Left cardiac atrium (tissue), 4 donors: ENCODE results near the gene RCAN2. TPM values are rescaled to one million over a fixed set of nuclear protein-coding genes. Genes with fewer than 3 reads are reported as not detected.
"Not testable (repeated sequence)": the region's sequence is repeated elsewhere in the genome, so short reads cannot be mapped to it uniquely, and the experiment has no call there.

Experiments
- ATAC-seq, 2 donors: fragments of 200-7000 bp; cut with Tn5 transposase; one replicate each; pipeline ENCODE4 v1.9.1; 2020; ENCODE audit warnings: mild to moderate bottlenecking in 2 of 2, moderate library complexity in 2 of 2
- DNase-seq: peaks from one replicate; pipeline ENCODE4 v3.0.0-alpha.2; 2020
- intact Hi-C, 2 donors: fragments of 100-400 bp; cut with DNase I; formaldehyde crosslinking; loops; one replicate each; pipeline versions ENCODE4 v1.14.1 to v1.15.1; 2022 to 2023
- total RNA-seq, 2 donors: library from RNA; stranded (reverse); fragmentation: NEBNext Ultra II Directional; extraction: Animal tissue kit (Norgen Biotek cat#: 25700); gene quantifications; one replicate each; pipeline ENCODE4 v1.2.1, GENCODE V29; 2021
- donor health status: DM: no; HTN: yes; CAD: no.
- donor health status: DM: no; HTN: yes; CAD: no; lungs with severe emphysema.
- donor health status: DM: yes; HTN: yes; CAD: no.
- donor health status: Dilated cardiomyopathy.

RCAN2 gene
- total RNA-seq, 2 donors from 2014 or later = 112 to 152 TPM

GRCh38 chr6:46368169-46368536 lies 123.1 kb downstream of the RCAN2 start:
- intact Hi-C loops = no loop called here
- no peak for ATAC-seq
- no peak for DNase-seq

DNA sequence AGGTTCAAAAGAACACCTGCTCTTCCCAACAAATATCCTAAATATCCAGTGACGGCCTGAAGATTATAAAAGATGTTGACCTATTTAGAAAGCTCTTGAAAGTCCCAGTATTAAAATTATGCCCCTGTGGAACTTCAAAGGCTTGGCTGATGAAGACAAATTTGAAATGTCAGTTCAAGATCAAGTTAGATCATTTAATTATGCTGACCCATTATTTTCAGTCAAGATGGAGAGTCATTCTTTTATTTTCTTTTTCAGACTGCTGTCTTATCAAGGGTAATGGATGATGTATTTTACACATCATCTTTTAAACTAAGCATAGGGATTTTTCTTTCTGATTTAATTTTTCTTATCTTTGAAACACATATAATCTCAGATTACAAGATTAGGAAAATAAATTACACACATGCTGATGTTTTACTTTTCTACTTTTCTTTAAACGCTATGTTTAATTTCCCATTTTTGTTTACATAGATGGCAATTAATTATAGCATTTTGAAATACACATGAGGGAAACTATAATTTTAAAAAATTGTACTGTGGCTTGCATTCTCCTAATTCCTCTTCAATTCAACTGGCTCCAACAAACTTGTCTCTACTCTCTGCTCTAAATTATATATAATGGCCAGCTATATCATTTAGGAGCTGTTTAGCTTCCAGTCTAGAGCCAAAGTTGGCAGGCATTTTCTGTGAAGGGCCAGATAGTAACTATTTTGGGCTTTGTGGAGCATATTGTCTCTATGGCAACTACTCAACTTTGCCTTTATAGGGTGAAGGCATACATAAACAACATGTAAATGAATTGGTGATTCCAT lies 123.7 kb downstream of the RCAN2 start:
- ATAC-seq (no peak), DNase-seq (no peak)
- intact Hi-C loops = no loop called here

GRCh38 chr6:46366190-46366900 lies 124.9 kb downstream of the RCAN2 start:
- intact Hi-C loops = no loop called here
- ATAC-seq (no peak), DNase-seq (no peak)

GRCh38 chr6:46357591-46357990 lies 133.7 kb downstream of the RCAN2 start:
- intact Hi-C loops = no loop called here
- DNase-seq (no peak), ATAC-seq (no peak)

DNA sequence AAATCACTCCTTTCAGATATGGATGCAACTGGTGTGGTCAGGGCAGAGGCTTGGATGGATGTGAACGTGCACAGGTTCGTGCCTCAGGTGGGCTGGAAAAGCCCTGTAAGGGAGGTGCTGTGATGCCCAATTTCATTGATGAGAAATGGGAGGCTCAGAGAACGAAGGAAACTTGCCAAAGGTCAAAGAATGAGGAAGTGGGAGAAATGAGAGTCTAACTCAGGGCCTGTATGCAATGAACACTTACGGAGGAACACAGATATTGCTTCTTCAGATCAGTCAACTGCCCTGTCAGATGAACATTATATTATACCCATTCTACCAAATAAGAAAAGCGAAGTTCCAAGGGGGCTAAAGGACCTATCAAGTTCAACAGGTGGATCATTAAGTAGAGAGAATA lies 134.7 kb downstream of the RCAN2 start:
- no peak for ATAC-seq
- intact Hi-C loops = no loop called here
- DNase-seq = no peak

GRCh38 chr6:46353528-46353927 lies 137.7 kb downstream of the RCAN2 start:
- ATAC-seq = no peak
- no peak for DNase-seq
- intact Hi-C loops = no loop called here

DNA sequence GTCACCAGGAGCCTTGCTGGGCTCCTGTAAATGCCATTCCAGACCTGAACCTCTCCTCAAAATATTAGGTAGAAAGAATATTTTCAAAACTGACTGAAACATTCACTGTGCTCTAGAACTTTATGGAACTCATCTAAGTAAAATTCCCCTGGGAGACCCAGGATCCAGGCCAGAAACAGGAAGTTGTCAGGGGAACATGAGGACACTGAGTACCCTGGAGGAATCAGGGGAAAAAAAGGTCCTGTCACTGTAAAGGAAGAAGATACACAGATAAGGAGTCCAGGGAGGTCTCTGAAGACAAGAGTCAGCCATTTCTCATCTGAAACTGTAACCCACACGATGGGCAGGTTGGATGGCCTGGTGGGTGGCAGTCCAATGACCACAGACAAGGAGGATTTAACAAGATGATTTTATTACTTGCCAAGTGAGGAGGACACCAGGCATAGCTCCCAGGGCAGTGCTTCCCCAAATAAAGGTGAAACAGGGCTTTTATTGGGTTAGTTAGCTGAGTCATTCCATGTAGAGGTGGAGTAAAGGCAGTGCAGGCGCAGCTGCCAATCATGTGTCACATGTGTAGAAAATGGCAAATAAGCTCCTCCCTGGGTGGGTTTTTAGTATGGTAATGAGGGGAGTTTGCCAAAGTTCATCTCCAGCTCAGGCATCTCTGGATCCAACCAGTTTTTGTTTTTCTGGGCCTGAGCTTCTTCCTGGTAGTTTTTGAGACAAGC lies 138.5 kb downstream of the RCAN2 start:
- DNase-seq = no peak
- no peak for ATAC-seq
- intact Hi-C loops = no loop called here

GRCh38 chr6:46350714-46351113 lies 140.5 kb downstream of the RCAN2 start:
- intact Hi-C loops = no loop called here
- ATAC-seq (peak; percentile 38 to 58), DNase-seq (no peak)

DNA sequence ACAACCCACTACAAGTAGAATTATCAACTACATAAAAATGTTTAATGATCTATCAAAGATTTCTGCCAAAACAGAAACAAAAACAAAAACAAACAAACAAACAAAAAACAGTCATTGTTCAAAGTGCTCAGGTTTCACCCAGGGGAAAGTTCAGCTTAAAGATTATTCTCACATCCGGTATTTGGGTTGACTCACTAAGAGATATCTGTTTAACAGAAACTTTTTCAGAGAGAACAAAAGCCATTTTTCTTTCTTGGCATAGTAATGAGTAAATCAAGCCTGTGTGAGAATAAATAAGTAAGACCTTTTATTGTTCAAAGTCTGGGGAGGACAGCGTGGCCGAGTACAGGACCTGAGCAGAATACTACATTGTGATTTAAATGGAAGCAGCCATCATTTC lies 143.6 kb downstream of the RCAN2 start:
- ATAC-seq (no peak), DNase-seq (no peak)
- intact Hi-C loops = no loop called here

DNA sequence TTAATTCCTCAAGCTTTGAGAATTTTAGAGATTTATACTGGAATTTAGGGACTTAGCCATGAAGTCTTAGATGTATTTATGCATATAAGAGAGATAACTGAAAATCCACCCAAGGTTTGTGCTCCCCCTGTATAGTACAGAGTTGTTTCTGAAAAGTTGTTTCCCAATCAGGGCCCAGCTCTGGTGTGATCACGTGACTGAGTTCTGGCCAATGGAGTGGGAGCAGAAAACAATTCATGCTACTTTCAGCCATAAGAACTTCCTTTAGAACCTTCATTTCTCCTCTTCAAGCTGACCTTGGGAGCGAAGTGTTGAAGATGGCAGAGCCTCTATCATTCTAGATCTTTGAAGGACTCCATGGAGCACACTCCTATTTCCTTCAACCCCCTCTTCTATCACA lies 151.0 kb downstream of the RCAN2 start:
- DNase-seq (no peak), ATAC-seq (no peak)
- intact Hi-C loops = no loop called here

DNA sequence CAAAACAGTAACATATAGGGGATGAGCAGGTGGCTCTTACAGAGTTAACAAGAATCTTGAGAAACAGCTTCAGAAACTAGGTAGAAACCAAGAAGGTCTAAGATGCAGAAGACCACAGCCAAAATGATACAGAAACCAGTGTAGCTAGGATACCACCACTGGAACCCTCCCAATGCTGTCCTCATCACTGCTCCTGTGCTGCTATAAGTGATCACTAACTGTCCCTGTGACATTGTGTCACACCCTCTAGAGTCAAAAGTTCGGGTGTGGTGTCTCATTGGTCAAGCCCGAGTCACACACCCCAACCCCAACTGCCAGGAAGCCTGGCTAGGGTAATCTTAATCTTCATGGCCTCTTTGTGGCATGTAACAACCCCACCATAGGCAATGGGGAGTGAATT lies 153.1 kb downstream of the RCAN2 start:
- ATAC-seq = no peak
- intact Hi-C loops = no loop called here
- no peak for DNase-seq

- intact Hi-C loops = no loop called here
- DNase-seq = no peak
- ATAC-seq = no peak
These were observed 156.8 kb downstream of the RCAN2 start for GRCh38 chr6:46334442-46334841.

DNA sequence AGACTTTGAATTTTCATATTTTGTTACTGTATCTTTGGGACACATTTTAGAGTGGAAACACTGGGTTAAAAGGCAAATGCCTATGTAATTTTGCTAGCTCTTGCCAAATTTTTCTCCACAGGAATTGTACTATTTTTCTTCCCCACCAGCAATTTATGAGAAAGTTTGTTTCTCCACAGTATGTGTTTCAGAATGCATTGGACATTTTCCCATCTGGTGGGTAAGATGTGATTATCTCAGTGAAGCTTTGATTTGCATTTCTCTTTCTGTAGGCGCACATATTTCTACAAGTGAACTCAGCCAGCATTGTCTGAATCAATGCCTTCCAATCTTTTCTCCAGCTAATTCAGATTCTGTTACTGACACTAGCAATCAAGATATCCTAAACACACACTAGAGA lies 157.8 kb downstream of the RCAN2 start:
- ATAC-seq (no peak), DNase-seq (no peak)
- intact Hi-C loops = no loop called here

DNA sequence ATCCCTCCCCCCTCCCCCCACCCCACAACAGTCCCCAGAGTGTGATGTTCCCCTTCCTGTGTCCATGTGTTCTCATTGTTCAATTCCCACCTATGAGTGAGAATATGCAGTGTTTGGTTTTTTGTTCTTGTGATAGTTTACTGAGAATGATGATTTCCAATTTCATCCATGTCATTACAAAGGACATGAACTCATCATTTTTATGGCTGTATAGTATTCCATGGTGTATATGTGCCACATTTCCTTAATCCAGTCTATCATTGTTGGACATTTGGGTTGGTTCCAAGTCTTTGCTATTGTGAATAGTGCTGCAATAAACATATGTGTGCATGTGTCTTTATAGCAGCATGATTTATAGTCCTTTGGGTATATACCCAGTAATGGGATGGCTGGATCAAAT lies 158.8 kb downstream of the RCAN2 start:
- DNase-seq, ATAC-seq, intact Hi-C loops: not testable (repeated sequence)

GRCh38 chr6:46331461-46331860 lies 159.8 kb downstream of the RCAN2 start:
- DNase-seq (no peak), ATAC-seq (no peak)
- intact Hi-C loops = no loop called here

GRCh38 chr6:46329568-46329967 lies 161.7 kb downstream of the RCAN2 start:
- intact Hi-C loops = no loop called here
- DNase-seq (no peak), ATAC-seq (peak; percentile 62 to 79)

DNA sequence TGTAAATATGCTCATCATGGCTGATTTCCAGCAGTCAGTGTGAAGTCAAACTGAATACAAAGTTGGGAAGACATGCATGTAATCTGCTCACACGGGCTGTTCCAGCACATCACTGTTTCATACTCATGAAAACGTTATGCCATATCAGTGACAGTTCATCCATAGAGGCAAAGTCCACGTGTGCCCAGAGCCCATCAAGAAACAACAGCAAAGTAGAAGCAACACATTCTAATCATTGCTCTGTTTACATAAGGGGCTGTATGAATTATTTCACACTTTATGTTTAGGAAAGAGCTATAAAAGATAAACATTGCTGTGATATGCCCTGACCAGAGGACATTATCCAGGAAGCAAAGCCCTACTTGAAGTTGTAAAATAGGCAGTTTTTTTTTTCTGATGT lies 163.5 kb downstream of the RCAN2 start:
- intact Hi-C loops = no loop called here
- ATAC-seq (no peak), DNase-seq (no peak)

DNA sequence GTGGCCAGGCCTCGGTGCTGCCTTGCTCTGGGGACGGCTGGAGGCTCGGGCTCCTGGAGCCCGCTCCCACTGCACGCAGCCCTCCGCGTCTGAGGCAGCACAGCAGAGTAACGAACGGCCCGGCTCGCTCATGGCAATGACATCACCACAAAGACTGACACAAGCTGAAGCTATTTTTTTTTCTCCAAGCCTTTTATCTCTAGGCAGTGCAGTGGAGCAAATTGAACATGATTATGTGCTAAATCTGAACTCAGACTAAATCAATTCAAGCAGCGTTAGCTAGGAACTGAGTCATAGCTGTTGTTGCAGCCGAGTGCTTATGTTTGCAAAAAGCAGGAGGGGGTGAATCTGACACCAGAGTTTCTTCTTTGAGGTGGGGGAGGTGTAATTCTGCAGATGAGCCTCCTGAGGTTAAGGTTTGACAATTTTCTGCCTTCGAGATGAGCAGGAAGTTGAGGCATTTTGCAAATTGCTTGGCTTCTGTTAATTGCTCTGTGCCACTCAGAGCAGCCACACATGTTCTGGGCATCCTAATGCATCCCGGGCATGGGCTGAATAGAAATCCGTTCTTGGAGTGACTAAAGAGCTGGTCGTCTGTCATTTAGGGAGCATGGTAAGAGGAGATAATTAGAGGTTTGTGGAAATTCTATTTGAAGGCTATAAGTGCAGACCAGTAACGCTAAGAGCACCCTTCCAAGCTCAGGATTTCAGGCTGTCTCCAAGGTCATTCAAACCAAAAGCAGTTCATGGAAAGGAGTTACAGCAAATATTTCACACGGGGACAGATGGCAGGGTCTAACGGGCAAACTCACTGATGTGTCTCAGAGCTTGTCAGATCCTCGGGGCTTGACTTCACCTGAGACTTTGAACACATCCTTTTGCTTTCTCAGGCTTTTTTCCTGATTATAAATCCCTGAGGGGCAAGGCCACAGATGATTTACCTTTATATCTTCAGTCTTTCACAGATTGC lies 165.4 kb downstream of the RCAN2 start:
- ATAC-seq (peak; percentile 9 to 52), DNase-seq (peak; percentile 32)
- intact Hi-C loops = no loop called here

GRCh38 chr6:46324706-46325105 lies 166.5 kb downstream of the RCAN2 start:
- intact Hi-C loops = no loop called here
- ATAC-seq = no peak
- no peak for DNase-seq
